ENCODE data around the gene RANGAP1.

The RANGAP1 gene

GRCh38 chr22:41237036-41237706, 48.8 kb downstream of the RANGAP1 start:
- no peak for DNase-seq

GRCh38 chr22:41234815-41235695, 50.9 kb downstream of the RANGAP1 start:
- DNase-seq: no peak

GRCh38 chr22:41231369-41231768, 54.6 kb downstream of the RANGAP1 start:
- no peak for DNase-seq

GRCh38 chr22:41230401-41230785, 55.6 kb downstream of the RANGAP1 start:
- DNase-seq: no peak

GRCh38 chr22:41229730-41230400, 56.1 kb downstream of the RANGAP1 start:
- DNase-seq: no peak

- DNase-seq: no peak
Observed at GRCh38 chr22:41229215-41229614, 56.8 kb downstream of the RANGAP1 start.

GRCh38 chr22:41226723-41227655, 59.0 kb downstream of the RANGAP1 start:
- peak; percentile 58 to 75 (median 73) for DNase-seq

GRCh38 chr22:41223535-41223934, 62.5 kb downstream of the RANGAP1 start:
- DNase-seq: no peak

GRCh38 chr22:41222846-41223507, 63.0 kb downstream of the RANGAP1 start:
- DNase-seq: no peak

GRCh38 chr22:41217553-41218157, 68.3 kb downstream of the RANGAP1 start:
- peak; percentile 86 to 95 (median 89) for DNase-seq

GRCh38 chr22:41216984-41217383, 69.0 kb downstream of the RANGAP1 start:
- peak in 2 of 4 experiments; percentile 24 to 46 for DNase-seq

GRCh38 chr22:41215926-41216325, 70.1 kb downstream of the RANGAP1 start:
- no peak for DNase-seq

GRCh38 chr22:41215409-41215808, 70.6 kb downstream of the RANGAP1 start:
- no peak for DNase-seq

- no peak for DNase-seq
Observed at GRCh38 chr22:41206719-41207118, 79.3 kb downstream of the RANGAP1 start.

- DNase-seq: peak; percentile 96 to 97 (median 96)
Observed at GRCh38 chr22:41204992-41205900, 80.7 kb downstream of the RANGAP1 start, which contains the start of gene L3MBTL2. TSS of gene L3MBTL2 (plus strand) at chr22:41205312. CDS start at chr22:41205363, 51 bp downstream.

- no peak for DNase-seq
Observed at GRCh38 chr22:41204066-41204465, 81.9 kb downstream of the RANGAP1 start.

- no peak for DNase-seq
Observed at GRCh38 chr22:41203118-41203517, 82.9 kb downstream of the RANGAP1 start.

GRCh38 chr22:41201141-41201540, 84.8 kb downstream of the RANGAP1 start:
- peak in 3 of 4 experiments; percentile 14 to 25 (median 21) for DNase-seq

GRCh38 chr22:41198027-41198580, 87.9 kb downstream of the RANGAP1 start:
- peak; percentile 31 to 56 (median 40) for DNase-seq
